ENCODE measurements around the gene MAOB. TPM values are rescaled to one million over a fixed set of nuclear protein-coding genes. Genes with fewer than 3 reads are reported as not detected.

The MAOB gene
- total RNA-seq, 1 experiment from 2014 or later: 1.1 TPM

DNA sequence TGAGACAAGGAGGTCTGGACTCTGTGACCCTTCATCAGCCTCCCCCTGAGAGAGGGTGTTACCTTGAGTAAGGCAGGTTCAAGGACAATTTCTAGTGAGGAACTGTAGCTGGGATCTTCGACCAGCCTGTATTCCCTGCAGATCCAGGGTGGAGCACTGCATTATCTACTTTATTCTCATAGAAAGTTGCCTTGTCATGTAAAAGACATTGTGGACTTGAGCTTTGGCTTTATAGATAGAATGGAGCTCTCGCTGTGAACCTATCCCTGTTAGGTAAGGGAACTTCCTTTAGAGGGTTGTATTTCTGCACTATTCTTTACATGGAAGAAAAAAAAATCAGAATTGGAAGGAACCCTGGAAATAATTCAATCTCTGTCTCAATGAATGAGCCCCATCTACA, 134.8 kb downstream of the MAOB start:
- Mint-ChIP-seq H3K27me3 (ENCODE audit: low read depth) (no peaks in the 10 kb centered on the region; the same call in 1 of the 2 replicates), H3K4me3 (no peak overlapping the region), H3K4me1 (no peaks in the 10 kb centered on the region), H3K36me3 (ENCODE audit: insufficient read depth in 1 of 3, low read depth in 3 of 3) (peaks cover 0 to 3% (median 0%) of the 10 kb centered on the region in 3 experiments; a peak in 2 of 7 replicates), H3K9me3 (peaks cover 33 to 66% of the 10 kb centered on the region in 2 experiments; a peak in 4 of 5 replicates), H3K27ac (no peak overlapping the region)
- no peak overlapping the region for H2BK5ac ChIP-seq (ENCODE audit: insufficient read length, low read length)
- H2BK12ac ChIP-seq (ENCODE audit: insufficient read length, low read depth, low read length): no peak overlapping the region
- H3K79me1 ChIP-seq (ENCODE audit: insufficient read depth, low read depth, low read length, poor library complexity, severe bottlenecking): no peaks in the 10 kb centered on the region
- no peak overlapping the region for H2BK20ac ChIP-seq (ENCODE audit: low read depth, low read length, poor library complexity, severe bottlenecking)
- H3K23ac ChIP-seq (ENCODE audit: insufficient read length, low read depth, low read length): no peak overlapping the region
- no peak overlapping the region for H4K5ac ChIP-seq (ENCODE audit: insufficient read length, low read depth, low read length)
- H3K27me3 ChIP-seq (ENCODE audit: insufficient read depth, low read length): no peaks in the 10 kb centered on the region
- no peak overlapping the region for H4K91ac ChIP-seq (ENCODE audit: insufficient read length, low read depth, low read length)
- DNase-seq: no peak
- no CpG with 5 or more reads among the region's 2 CpGs for WGBS (ENCODE audit: extremely low coverage, insufficient read length, low lambda C conversion rate)
- H2AK5ac ChIP-seq (ENCODE audit: insufficient read length, low read length): no peak overlapping the region
- H3K56ac ChIP-seq (ENCODE audit: insufficient read length, low read depth, low read length): no peak overlapping the region
- H2BK15ac ChIP-seq (ENCODE audit: low read depth, low read length): no peak overlapping the region
- H3K4ac ChIP-seq (ENCODE audit: low read depth, low read length): no peak overlapping the region
- H3K23me2 ChIP-seq (ENCODE audit: insufficient read length, low read depth, low read length, poor library complexity, severe bottlenecking): no peaks in the 10 kb centered on the region
- H2BK120ac ChIP-seq (ENCODE audit: low read depth, low read length, poor library complexity, severe bottlenecking): no peak overlapping the region
- H3K9ac ChIP-seq (ENCODE audit: extremely low read depth, insufficient read length, low read length): no peak overlapping the region
- no peaks in the 10 kb centered on the region for H3K4me1 ChIP-seq (ENCODE audit: insufficient read depth, low read length)
- H3T11ph ChIP-seq (ENCODE audit: low read length): no peak overlapping the region
- H3K27ac ChIP-seq (ENCODE audit: insufficient read length, low read depth, low read length): no peak overlapping the region
- H3K9me3 ChIP-seq (ENCODE audit: control insufficient read depth, low read depth, low read length): no peaks in the 10 kb centered on the region
- H2AFZ ChIP-seq (ENCODE audit: low read length): no peak overlapping the region
- no peak overlapping the region for H4K8ac ChIP-seq (replicated peaks; ENCODE audit: insufficient read length, low read depth, low read length)
- no peaks in the 10 kb centered on the region for H4K20me1 ChIP-seq (ENCODE audit: control insufficient read depth, insufficient read depth, insufficient read length)
- no peak overlapping the region for H3K18ac ChIP-seq (ENCODE audit: insufficient read length, low read depth, low read length)
- no peaks in the 10 kb centered on the region for H3K79me2 ChIP-seq (ENCODE audit: insufficient read depth, low read length)
- no peak overlapping the region for H3K4me2 ChIP-seq (ENCODE audit: insufficient read depth, insufficient read length, low read length)
- no peak overlapping the region for H3K14ac ChIP-seq (ENCODE audit: insufficient read depth, low read length)
- TF ChIP-seq, protein P1, sequence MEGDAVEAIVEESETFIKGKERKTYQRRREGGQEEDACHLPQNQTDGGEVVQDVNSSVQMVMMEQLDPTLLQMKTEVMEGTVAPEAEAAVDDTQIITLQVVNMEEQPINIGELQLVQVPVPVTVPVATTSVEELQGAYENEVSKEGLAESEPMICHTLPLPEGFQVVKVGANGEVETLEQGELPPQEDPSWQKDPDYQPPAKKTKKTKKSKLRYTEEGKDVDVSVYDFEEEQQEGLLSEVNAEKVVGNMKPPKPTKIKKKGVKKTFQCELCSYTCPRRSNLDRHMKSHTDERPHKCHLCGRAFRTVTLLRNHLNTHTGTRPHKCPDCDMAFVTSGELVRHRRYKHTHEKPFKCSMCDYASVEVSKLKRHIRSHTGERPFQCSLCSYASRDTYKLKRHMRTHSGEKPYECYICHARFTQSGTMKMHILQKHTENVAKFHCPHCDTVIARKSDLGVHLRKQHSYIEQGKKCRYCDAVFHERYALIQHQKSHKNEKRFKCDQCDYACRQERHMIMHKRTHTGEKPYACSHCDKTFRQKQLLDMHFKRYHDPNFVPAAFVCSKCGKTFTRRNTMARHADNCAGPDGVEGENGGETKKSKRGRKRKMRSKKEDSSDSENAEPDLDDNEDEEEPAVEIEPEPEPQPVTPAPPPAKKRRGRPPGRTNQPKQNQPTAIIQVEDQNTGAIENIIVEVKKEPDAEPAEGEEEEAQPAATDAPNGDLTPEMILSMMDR (conservative IDR thresholded peaks at IDR 0.05): no peak
